H1 (cell line): ENCODE data around the gene FADS2. TPM values are rescaled to one million over a fixed set of nuclear protein-coding genes. Genes with fewer than 3 reads are reported as not detected.

Experiments
- CBX8 ChIP-seq: fragments of 300-800, 300-1000 bp; sonication (generic); IDR thresholded peaks from 2 replicates; pipeline ENCODE4 v1.7.1; 2016; ENCODE audit warnings: low read depth, low read length, borderline replicate concordance
- CEBPB ChIP-seq: IDR thresholded peaks from 2 replicates; pipeline ENCODE4 v1.6.1; 2012; ENCODE audit warnings: low read depth, low read length
- CHD7 ChIP-seq: fragments of 300-600 bp; sonication (generic); IDR thresholded peaks from 2 replicates; pipeline ENCODE4 v1.7.1; 2012; ENCODE audit warnings: low read length, moderate library complexity, mild to moderate bottlenecking, inconsistent platforms; ENCODE audit not compliant: insufficient replicate concordance
- CTBP2 ChIP-seq: IDR thresholded peaks from 2 replicates; pipeline ENCODE4 v1.7.0; 2011; ENCODE audit warnings: borderline replicate concordance, mild to moderate bottlenecking, moderate library complexity, mixed read lengths, low read length; ENCODE audit not compliant: insufficient read depth, insufficient read length
- HDAC6 ChIP-seq: IDR thresholded peaks from one replicate; pipeline ENCODE4 v1.7.1; 2012; ENCODE audit warnings: low read depth, mild to moderate bottlenecking, inconsistent platforms, low read length, moderate library complexity
- KDM1A ChIP-seq: fragments of 200-600, 300-600 bp; sonication (generic); IDR thresholded peaks from 2 replicates; pipeline ENCODE4 v1.7.1; 2016; ENCODE audit warnings: mild to moderate bottlenecking, low read length, borderline replicate concordance
- KDM4A ChIP-seq: IDR thresholded peaks from one replicate; pipeline ENCODE4 v1.7.1; 2012; ENCODE audit warnings: low read depth, mild to moderate bottlenecking, moderate library complexity, low read length, inconsistent platforms; ENCODE audit not compliant: severe bottlenecking
- KDM5A ChIP-seq: fragments of 200-600 bp; IDR thresholded peaks from 2 replicates; pipeline ENCODE4 v1.7.1; 2012; ENCODE audit warnings: mild to moderate bottlenecking, low read length, inconsistent platforms, mixed read lengths
- TAF7 ChIP-seq: optimal IDR thresholded peaks from 2 replicates; pipeline ENCODE3; 2011; ENCODE audit warnings: low read depth, mild to moderate bottlenecking, inconsistent platforms, low read length, moderate library complexity, borderline replicate concordance
- ZNF274 ChIP-seq: IDR thresholded peaks from 2 replicates; pipeline ENCODE4 v1.7.0; 2012; ENCODE audit warnings: low read length, borderline replicate concordance; ENCODE audit errors: extremely low read depth
- polyA plus RNA-seq, 7 experiments: library from polyadenylated mRNA; depleted of rRNA in 3 of 7; stranded (reverse) in 5 of 7; unstranded in 2 of 7; fragments of >200 nt in 5 of 7; fragments of 200-250 nt in 2 of 7; gene quantifications; 1 replicate in 5 of 7; 2 replicates in 1 of 7; 4 replicates in 1 of 7; pipeline versions ENCODE4 v1.2.1 to v1.2.3, GENCODE V29; 2011 to 2013; ENCODE audit warnings: missing spikeins in 2 of 7, mixed read lengths in 2 of 7
- total RNA-seq: library from RNA; stranded (reverse); fragmentation: NEBNext Ultra II Directional; extraction: Animal tissue kit (Norgen Biotek cat#: 25700); gene quantifications from 2 replicates; pipeline ENCODE4 v1.2.1, GENCODE V29; 2021
- TF ChIP-seq, protein P1 (sequence below): IDR thresholded peaks from 2 replicates; pipeline ENCODE4 v1.6.1; 2011; ENCODE audit warnings: low read depth, mild to moderate bottlenecking, low read length; ENCODE audit not compliant: insufficient read depth

FADS2 gene
- total and polyA plus RNA-seq, 2 of the 8 experiments (the other 6 are each of a cell fraction or from before 2014, with no cell fraction given): 499 to 701 TPM

GRCh38 chr11:61810671-61811175 lies 17.4 kb upstream of the FADS2 start (continued):
- TF ChIP-seq CHD7 (no peak), HDAC6 (no peak), KDM5A (no peak), TAF7 (no peak), CTBP2 (no peak), KDM1A (no peak), CEBPB (no peak), KDM4A (no peak), CBX8 (no peak), ZNF274 (no peak)
- TF ChIP-seq, protein P1, sequence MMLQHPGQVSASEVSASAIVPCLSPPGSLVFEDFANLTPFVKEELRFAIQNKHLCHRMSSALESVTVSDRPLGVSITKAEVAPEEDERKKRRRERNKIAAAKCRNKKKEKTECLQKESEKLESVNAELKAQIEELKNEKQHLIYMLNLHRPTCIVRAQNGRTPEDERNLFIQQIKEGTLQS: no peak
